Measurements from ENCODE around the gene ALDH3A1.

ALDH3A1 gene

DNA sequence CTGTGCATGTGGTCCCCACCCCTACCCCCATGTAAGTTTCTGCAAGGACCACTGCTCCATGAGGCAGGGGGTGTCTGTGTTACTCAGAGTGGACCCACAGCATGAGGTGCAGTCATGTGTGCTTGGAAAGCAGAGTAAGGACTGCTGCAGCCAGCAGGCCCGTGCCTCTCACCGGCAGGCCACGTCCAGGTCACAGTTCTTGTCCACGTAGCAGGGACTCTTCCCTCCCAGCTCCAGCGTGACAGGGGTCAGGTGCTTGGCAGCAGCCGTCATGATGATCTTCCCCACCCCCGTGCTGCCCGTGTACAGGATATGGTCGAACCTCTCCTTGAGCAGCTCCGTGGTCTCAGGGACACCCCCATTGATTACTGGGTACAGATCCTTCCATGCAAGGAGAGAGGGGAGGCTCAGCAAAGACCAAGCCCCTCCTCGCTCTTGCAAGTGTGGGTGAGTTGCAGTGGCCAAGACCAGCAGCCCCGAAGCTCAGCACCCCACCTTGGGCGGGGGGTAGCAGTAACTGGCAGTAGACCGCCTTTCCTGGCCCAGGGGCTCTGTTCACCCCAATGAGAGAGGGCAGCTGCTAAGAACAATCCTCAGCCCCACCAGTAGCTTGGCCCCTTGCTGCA, 6.2 kb downstream of the ALDH3A1 start:
- no peak for DNase-seq (ENCODE audit: low read depth)

DNA sequence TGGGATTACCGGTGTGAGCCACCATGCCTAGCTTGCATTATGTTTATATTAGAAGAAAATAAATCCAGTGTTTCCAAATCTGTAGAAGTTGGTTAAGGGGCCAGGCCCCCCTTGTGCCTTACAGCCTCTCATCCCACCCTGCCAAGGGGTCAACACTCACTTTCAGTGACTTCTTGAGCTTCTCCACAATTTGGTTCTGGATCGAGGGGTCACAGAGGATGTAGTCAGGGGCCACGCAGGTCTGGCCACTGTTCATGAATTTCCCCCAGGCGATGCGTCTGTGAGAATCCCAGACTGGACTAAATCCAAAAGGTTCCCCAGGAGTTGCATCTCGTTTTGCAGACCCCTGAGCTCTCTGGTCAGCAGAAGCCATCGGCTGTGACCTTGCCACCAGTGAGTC, 7.2 kb downstream of the ALDH3A1 start:
- DNase-seq (ENCODE audit: low read depth) = no peak

DNA sequence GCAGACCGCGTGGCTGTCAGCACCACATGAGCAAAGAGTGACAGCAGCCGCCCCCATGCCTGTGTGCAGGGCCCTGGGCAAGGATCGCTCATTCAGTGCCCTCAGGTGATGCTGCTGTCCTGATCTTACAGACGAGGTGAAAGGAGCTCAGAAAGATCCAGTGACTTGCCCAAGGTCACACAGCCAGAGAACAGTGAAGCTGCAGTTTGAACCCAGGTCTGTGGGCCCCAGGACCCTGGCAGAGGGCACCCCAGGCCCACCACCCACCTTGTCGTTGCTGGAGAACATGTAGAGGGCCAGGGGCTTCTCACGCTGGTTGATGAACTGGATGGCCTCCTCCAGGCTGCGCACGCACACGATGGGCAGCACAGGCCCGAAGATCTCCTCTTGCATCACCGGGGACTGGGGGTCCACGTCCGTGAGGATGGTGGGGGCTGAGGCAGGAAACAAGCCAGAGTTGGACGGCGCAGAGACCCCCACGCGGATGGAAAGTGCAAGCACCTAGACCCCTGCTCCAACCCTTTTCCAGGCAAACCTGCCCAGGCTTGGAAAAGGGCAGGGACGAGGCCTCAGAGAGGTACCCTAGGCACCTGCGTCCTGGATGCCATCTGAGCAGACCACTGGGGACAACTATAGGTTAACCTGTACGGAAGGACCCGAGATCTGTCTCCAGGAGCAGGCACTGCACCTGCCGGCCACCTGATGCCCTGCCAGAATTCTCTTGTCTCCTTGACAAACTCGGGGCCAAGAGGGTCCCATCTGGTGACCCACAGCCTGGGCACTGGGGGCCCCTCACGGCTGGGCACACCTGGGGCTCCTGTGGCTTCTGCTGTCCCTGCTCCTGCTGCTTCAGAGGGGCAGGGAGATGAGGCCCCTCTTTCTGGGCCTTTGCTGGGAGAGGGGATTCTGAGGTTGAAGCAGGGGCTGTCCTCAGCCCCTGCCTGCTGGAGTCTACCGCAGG, 8.6 kb downstream of the ALDH3A1 start:
- DNase-seq (ENCODE audit: low read depth) = no peak

DNA sequence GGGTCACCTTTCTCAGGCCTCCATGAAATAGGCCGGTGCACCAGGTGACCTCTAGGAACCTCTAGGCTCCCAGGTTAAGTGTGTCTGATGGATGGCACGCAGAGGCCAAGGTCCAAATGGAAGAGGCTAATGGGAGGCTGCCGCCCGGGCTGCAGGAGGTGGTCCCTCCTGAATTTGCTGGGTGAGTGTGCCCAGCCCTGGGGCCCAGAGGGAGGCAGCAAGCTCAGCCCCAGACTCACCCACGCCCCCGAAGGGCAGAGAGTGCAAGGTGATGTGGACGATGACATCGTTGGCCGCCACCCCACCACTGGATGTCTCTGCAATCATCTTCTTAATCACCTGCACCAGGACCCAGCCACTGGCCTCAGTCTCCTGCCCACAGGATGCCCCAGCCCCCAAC, 9.3 kb downstream of the ALDH3A1 start:
- DNase-seq (ENCODE audit: low read depth) = no peak

DNA sequence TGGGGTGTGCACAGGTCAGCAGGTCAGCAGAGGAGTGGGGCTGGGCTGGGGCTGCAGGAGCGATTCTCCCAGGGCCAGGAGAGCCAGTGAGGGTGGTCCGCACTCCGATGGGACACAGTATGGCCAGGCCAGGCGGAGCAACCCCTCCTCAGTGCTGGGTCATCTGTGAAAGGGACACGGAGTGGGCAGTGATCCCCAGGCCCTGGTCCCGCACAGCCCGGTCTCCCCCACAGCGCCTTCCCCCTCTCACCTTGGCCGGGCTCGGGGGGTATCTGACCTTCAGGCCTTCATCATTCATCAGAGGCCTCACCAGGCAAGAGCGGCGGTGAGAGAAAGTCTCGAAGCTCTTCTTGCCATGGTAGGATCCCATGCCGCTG, 10.0 kb downstream of the ALDH3A1 start:
- DNase-seq (ENCODE audit: low read depth) = no peak

DNA sequence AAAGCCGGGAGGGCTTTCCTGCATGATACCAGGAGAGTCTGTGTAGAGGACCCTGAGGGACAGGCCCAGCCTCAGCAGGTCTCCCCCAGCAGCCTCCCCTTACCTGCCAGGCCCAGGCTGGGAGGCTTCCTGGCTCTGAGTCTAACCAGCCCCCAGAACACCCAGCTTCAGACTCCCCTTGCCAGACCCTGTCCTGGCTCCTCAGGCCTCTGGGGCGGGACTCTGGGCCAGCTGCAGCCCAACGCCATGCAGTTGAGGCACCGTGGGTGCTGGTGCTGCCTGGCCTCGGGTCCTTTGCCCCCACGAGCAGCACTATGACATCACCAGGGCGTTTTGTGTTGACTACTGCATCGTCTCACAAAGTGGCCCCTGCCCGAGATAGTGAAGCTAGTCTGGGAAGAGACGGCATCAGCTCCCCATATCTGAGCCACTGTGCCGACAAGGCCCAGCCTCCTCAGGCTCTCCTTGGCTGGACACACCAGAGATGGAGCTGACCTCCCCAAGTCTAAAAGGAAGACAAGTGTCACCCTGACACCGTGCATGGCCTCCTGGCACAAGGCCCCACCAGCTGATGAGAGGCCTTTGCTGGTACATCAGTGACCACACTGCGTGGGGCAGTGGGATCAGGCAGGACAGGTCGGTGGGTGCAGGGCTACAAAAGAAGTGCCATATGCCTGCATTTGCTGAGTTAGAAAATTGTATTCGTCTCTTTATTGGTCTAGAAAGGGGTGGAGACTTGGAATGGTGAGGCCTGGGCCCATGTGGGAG, 10.6 kb downstream of the ALDH3A1 start:
- no peak for DNase-seq (ENCODE audit: low read depth)

DNA sequence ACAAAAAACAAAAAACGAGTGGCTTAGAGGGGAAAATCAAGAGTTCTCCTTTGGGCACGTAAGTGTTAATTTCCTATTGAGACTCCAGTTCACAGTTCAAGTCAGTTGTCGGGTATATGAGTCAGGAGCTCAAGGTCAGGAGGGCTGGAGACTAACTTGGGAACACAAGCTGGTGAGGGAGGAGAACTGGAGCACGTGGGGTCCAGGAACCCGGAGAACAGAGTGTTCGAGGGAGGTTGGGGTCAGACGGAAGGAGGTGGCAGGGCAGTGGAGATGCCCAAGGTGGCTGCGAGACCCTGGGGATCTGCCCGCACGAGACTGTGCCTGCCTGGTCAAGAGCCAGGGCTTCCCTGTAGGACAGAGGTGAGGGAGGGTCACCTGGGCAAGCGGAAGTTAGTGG, 12.0 kb downstream of the ALDH3A1 start:
- no peak for DNase-seq (ENCODE audit: low read depth)

DNA sequence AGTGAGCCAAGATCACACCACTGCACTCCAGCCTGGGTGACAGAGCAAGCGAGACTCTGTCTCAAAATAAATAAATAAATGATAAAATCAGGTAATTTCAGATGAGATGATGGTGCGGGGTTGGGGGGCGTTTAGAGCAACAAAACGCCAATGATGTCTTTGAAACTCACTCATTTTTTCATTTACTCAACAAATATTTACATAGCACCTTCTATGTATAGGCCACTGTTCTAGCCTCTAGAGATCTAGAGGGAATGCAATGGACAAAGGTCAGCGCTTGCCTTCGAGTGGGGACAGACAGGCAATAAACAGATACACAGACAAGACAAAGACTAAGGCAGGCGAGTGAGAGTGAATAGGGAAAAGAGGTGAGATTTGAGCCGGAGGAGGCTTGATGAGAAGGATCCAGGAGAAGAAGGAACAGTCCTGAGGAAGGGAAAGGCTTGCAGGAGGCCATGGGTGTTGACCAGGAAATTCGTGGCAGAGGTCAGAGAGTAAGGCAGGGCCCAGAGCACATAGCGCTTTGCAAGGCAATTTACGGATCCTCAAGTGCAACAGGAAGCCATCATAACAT, 14.1 kb downstream of the ALDH3A1 start:
- no peak for DNase-seq (ENCODE audit: low read depth)

DNA sequence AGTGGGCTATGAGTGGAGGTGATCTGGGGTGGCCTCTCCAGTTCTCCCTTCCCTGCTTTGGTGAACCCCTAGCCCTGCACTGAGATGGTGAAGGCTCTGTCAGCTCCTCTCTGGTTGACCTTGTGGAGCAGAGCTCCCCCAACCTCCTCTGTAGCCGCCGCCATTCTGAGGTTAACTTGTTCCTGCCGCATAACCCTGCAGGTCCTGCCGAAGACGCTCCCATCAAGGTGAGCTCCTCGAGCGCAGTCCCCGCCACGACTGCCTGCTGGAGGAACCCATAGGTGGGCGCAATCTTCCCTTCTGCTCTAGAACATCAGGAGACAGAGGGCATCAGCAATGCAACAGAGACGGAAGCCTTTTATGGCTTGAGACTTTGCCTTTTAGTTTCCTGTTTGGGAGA, 16.5 kb downstream of the ALDH3A1 start:
- no peak for DNase-seq (ENCODE audit: low read depth)

DNA sequence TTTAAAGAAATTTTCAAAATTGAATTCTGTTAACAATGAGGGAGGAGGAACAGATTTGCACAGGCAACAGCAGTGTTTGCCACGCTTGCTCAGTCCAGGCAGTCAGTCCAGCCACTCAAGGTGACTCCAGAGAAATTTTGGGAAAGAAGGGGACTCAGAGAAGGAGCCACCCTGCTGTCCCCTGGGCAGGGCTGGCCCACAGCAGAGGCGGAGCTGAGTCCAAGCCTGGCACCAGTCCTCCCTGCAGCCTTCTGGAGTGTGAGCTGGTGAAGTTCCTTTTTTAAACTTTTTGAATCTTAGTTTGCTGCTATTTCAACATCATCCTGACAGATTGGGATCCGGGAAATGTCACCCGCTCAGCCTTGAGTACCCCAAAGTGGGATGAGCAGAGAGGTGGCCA, 17.3 kb downstream of the ALDH3A1 start:
- DNase-seq (ENCODE audit: low read depth) = no peak

DNA sequence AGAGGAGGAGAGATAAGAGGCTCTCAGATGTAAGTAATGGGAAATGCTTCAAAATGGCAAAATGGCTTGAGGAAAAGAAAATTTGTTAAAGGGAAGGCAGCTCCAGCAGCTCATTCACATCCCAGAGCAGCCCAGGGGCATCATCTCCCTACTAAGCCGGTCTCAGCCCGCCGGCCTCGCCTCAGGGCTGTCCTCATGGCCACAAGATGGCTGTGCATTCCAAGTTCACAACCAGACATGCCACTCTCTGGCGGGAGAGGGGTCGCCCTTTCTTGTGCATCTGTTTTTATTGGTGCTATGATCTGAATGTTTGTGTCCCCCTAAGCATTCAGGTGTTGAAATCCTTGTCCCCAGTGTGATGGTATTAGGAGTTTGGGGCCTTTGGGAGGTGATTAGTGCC, 18.2 kb downstream of the ALDH3A1 start:
- DNase-seq (ENCODE audit: low read depth) = no peak

DNA sequence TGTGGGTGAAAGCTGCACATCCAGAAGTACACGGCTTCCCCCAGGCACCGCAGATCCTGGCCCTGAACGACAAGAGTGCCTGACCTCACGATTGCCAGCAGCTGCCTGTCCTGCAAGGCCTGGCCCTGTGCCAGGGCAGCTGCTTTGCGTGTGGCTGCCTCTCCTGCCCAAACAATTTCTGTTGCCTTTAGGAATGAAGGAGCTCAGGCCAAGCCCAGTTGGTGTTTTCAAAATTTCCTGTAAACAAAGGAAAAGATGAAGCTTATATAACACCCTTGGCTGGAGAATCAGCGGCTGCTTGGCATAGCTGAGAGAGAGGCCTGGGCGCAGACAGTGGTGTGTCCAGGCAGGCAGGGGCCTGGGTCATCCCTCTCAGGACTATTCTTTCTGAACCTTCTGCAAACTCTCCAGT, 20.0 kb downstream of the ALDH3A1 start:
- DNase-seq (ENCODE audit: low read depth) = no peak

DNA sequence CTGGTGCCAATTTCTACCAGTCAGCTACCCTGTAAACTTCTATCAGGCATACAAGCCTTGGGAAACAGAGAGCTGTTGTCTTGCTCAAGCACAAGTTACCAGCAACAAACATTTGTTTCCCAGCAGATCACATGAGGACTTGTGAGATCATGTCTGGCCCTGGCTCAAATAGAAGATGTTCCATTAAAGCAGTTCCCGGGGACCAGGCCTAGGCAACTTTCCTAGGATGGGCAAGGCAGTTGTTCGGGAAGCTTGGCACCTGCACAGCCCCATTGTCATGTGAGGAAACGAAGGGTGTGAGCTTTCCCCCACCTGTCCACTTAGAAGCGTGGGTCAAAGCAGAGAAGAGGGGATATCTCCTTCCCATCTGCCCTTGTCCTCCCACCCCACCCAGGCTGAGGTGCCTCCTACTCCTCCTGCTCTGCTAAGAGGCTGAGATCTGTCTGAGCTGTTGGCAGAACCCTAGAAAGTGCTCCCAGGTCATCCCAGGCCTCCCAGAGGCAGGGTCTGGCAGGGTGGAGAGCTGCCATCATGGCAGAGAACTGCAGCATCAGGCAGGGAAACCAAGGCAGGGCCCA, 20.5 kb downstream of the ALDH3A1 start:
- no peak for DNase-seq (ENCODE audit: low read depth)

DNA sequence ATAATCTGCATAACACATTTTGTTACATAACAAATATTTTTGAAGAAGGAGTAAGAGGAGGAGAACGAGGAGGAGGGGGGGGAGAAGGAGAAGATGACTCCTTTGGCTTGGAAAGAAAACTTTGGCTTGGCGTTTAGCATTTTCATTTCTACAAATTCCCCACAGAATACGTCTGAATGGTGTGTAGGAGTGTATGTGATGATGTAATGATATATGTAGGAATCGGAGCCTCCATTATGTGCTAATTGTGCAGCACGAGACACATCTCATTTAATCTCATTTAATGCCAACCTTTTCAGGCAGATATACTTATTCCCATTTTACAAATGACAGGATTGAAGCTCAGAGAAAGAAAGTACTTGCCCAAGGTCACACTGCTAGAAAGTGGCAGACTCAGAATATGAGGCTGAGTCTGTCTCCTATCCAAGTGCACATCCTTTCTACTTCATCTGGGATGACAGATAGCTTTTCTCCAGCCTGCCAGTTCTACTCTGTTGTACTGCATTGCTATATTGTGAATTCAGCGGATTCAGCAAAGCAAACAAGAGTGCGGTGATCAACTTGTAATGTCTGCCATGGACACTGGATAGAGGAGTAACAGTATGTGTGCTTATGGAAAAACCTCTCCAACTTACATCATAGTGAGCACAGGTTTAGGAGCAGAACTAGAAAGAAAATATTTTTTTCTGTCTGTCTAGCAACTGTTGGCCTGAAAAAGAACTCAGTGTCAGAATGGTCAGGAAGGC, 21.3 kb downstream of the ALDH3A1 start:
- no peak for DNase-seq (ENCODE audit: low read depth)

DNA sequence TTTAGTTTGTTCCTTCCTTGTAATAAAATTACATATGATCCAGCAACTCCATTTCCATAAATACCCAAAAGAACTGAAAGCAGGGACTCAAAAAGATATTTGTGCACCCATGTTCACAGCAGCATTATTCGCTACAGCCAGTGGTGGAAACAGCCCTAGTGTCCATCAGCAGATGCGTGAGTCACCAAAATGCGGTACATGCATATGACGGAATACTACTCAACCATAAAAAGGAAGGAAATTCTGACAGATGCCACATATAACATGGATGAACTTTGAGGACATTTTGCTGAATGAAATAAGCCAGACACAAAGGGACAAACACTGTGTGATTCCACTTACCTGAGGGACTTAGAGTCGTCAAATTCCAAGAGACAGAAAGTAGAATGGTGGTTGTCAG, 22.6 kb downstream of the ALDH3A1 start:
- DNase-seq (ENCODE audit: low read depth) = no peak

DNA sequence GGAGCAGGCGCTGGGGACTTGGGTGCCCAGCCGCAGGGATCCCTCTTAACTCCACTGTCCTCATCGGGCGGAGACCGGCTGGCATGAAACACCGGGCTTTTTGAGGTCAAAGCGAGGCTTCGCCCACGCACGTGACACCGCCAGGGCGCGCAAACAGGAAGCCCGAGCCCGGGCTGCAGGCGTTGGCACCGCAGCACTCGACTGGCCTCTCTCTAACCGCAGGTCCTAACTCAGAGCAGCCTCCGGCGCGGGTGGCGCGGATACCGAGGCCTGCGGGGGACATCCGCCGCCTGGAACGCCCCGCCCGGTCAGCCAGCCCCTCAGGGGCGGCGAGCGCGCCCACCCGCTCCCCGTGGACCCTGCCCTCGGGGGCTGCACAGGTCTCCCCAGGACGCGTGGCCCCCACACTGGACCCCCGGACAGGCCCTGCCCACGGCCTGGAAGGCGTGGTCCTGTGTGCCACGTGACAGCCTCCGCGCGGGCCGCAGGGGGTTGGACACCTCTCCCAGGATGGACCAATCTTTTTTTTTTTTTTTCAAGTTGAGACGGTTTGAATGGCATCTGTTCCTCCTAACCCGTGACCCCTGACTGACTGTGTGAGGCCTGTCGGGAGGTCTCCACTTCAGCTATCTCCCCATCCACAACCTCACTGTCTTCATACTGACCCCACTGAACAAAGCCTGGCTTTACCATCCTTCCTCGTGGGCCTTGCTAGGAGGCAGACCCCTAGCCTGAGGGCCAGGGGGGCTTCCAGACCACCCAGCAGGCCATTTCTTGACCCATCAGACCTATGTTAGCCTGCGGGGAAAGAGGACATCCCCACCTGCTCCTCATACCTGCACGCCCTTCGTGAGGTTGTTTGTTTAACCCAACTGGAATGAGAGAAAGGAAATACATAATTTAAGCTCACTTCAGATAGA, 23.3 kb downstream of the ALDH3A1 start:
- peak; percentile 29 for DNase-seq (ENCODE audit: low read depth)

DNA sequence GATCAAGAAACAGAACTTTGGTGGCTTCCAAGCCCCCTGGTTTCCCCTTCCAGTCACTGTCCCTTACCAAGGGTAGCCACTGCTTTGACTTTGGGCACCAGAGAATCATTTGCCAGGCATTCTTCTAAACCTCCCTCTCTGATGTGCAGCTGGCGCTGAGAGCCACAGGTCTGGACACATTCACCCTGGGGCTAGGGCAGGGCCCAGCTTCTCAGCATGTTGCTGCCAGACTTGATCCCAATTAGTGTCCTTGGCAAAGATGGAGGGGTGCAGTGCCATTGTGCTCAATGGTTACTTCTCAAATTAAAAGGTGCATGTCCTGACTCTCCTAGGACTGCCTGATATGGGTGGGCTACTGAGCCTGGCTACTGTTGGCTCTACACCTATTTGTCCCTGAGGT, 24.1 kb downstream of the ALDH3A1 start:
- no peak for DNase-seq (ENCODE audit: low read depth)

DNA sequence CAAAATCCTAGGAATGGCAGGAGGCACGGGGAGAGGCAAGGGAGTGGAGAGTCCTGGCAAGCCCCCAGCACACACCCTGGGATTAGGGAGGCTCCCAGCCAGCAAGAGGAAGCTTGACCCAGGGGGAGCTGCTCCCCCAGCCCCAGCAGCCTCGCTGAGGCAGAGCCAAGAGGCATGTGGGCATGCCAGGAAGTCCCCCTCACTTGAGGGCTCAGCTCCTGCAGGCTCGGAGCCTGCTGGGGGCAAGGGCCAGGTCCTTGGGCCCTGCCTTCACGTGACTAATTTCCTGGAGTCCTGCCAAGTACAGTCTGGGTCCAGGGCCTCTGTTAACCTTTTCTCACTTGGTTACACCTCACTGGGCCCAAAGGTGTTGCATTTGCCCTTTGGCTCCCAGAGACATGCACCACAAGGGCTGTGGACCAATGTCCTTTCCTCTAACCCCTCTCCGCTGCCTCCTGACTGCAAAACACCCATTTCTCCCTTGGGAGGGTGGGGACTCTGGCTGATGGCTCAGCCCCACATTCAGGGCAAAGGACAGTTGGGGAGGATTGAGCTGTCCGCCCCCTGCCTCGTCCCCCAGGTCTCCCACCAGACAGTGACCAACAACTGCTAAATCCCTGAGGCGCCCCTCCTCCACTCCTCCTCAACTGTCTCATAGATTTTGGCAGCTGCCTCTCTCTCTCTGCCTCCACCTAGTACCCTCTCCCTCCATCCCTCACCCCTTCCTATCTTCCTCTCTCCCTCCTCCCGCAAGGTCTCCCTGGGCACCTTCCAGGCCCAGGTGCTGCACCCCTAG, 27.3 kb downstream of the ALDH3A1 start:
- DNase-seq (ENCODE audit: low read depth) = no peak

DNA sequence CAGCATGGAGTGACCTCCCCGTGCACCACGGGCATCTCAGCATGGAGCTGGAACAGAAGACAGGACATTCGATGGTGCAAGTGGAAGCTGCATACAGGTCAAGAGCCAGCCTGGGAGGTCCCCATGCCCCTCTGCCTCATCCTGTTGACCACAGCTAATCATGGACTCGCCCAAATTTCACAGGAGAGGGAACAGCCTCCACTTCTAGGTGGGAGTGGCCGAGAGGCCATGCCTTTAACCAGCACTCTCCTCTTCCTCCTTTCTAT, 28.0 kb downstream of the ALDH3A1 start:
- no peak for DNase-seq (ENCODE audit: low read depth)
